Measurements from ENCODE around the gene GNB2.

GRCh38 chr7:100655908-100656674 is 17.4 kb upstream of the GNB2 start, which contains the start of gene ACTL6B:
- no peak for TF ChIP-seq CTCF (IDR thresholded peaks at IDR 0.05; ENCODE audit: low read length)
- TF ChIP-seq EZH2phosphoT487 (IDR thresholded peaks at IDR 0.05; ENCODE audit: low read length) = no peak
- no peak for TF ChIP-seq EZH2 (optimal IDR thresholded peaks at IDR 0.05; ENCODE audit: low read depth, low read length)
